GM19043 (cell line): ENCODE results near the gene GALP.
"Not testable (repeated sequence)": the region's sequence is repeated elsewhere in the genome, so short reads cannot be mapped to it uniquely, and the experiment has no call there.

ENCODE experiments used
- ATAC-seq: cut with Tn5 transposase; IDR thresholded peaks from one replicate; pipeline ENCODE4 v1.9.1; 2021; ENCODE audit warnings: low read depth; ENCODE audit not compliant: unreplicated experiment

GALP gene

DNA sequence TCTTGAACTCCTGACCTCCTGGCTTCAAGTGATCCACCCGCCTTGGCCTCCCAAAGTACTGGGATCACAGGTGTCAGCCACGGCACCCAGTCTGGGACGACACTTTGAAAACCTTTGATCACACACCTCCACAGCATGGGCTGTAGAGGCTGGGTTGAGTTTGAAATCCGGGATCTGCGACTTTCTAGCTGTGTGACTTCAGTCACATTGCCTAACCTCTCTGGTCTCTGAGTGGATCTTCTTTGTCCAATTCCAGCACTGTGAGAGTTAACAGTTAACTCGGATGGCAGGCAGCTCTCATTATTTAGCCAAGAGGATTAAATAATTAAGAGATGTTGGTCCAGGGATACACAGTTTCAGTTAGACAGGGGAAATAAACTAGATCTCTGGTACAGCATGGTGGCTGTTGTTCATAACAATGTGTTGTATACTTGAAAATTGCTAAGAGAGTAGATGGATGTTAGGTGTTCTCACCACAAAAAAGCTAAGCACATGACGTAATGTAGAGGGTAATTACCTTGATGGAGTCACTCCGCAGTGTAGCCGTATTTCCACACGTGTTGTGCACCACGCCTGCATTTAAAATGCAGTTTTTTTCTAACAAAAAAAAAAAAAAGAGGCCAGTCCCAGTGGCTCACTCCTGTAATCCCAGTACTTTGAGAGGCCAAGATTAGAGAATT, 1.9 kb downstream of the GALP start:
- no peak for ATAC-seq

- ATAC-seq: no peak
Measured at GRCh38 chr19:56189785-56190184, 14.0 kb downstream of the GALP start.

DNA sequence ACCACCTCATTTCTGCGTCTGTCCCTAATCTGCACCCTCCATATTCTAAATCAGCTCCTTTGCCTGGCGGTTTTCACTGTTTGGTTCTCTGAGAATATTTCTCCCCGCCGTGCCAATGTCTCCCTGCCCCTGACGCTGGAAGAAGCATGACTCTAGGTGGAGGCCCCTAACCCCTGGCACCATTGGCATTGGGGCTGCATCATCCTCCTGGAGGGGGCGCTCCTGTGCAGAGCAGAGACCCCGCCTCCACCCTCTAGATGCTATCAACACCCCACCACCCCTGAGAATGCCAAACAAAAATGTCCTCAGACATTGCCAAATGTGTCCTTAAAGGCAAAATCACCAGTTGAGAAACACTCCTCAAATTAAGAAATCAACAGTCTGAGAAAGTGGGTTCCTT, 15.3 kb downstream of the GALP start:
- no peak for ATAC-seq

DNA sequence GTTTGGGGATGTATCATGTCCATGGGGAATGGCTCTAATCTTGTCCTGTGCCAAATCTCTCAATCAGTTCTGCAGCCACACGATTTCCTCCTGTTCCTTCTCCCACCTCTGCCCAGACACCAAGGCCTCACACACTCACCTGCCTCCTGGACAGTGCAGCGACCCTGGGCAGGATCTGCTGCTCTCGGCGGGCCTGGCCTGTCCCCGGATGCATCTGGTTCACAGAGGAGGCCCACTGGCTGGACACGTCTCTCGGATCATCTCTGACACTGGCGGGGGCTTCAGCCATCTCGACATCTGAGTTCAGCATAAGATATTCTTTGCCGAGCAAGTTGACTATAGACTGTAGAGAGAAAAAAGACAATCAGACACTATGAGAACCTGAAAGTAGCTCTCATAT, 15.9 kb downstream of the GALP start:
- no peak for ATAC-seq

DNA sequence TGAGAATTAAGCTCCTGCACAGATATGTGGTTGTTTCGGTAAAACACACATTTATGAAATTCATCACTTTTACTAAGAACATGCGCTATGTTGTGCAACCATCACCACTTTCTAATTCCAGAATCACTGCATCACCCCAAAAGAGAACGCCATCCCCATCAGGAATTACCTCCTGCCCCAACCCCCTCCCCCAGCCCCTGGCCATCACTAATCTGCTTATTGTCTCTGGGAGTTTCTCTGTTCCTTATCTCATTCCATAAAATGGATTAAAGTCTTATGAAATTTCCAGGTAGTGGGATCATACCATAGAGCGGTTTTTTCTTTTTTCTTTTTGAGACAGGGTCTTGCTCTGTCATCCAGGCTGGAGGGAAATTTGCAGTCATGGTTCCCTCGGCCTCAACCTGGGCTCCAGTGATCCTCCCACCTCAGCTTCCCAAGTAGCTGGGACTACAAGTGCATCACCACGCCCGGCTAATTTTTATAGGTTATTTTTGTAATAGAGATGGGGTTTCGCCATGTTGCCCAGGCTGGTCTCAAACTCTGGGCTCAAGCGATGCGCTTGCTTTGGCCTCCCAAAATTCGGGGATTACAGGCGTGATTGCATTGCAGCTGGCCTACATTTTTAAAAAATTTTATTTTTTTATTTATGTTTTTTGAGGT, 18.3 kb downstream of the GALP start:
- ATAC-seq: no peak

DNA sequence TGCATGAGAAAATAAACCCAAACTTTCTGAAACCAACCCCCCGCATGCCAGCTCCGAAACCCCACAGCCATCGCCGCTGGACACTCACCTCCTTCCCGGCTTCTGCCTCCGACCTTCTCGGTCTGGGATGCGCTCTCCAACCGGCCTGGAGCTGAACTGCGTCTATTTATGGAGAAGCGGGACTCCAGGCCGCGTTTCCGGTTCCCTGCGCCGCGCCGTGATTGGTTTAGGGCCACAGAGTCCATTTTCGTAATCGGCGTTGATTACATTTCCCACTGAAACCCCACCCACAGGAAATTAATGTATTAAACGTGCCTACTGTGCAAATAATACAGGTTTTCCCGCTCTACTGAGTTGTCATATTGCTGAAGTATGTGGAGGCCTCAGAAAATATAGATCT, 21.8 kb downstream of the GALP start, which contains the start of gene ZSCAN5B:
Gene ZSCAN5B (minus strand): TSS at position 138 of the 400 bp plus-strand sequence. CDS start 4,731 bp downstream, outside the sequence.
- ATAC-seq: not testable (repeated sequence)

DNA sequence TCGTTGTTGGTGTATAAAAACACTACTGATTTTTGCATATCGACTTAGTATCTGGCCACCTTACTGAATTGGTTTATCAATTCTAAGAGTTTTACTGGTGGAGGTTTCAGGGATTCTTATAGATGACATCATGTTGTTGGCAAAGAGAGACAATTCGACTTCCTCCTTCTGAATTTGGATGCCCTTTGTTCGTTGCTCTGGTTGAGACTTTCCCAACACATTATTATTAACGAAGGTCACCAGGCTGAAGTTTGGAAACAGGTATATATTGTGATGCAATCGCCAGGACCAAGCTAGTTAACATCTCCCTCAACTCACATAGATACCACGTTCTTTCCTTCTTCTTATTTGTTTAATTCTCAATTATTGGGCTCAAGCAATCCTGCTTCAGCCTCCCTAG, 23.9 kb downstream of the GALP start:
- ATAC-seq: no peak

- no peak for ATAC-seq
Measured at GRCh38 chr19:56201973-56202372, 26.2 kb downstream of the GALP start, which contains the start of gene ZSCAN5C. Gene ZSCAN5C, plus strand, starts transcription at chr19:56202273. Its CDS starts 3,641 bp downstream, at chr19:56205914.

DNA sequence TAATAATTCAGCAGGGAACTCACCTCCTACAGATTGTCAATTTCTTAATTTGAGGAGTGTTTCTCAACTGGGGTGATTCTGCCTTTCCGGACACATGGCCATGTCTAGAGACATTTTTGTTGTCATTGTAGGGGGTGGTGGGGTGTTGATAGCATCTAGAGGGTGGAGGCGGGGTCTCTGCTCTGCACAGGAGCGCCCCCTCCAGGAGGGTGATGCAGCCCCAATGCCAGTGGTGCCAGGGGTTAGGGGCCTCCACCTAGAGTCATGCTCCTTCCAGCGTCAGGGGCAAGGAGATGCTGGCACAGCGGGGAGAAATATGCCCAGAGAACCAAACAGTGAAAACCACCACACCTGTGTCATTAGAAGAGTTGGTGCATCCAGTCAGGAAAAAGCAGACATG, 31.8 kb downstream of the GALP start:
- ATAC-seq: not testable (repeated sequence)

GRCh38 chr19:56209091-56209490, 33.3 kb downstream of the GALP start:
- no peak for ATAC-seq

GRCh38 chr19:56210036-56210435, 34.2 kb downstream of the GALP start:
- ATAC-seq: not testable (repeated sequence)

DNA sequence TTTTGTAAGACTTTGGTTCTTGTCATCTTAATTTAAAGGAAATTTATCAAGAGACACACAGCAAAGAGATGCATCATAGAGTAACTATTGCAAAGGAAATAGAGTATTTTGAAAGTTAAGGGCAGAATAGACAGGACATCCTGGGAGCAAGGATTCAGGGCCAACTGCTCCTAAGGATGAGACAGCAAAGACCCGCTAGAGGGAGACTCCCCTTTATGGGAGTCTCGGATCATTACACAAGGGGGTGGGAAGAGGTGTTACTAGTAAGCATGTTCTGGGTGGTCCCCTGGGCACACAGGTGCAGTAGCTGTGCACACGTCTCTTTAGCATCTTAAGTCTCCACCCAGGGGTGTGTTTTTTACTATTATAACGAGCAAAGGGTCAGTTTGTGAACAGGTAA, 35.9 kb downstream of the GALP start:
- ATAC-seq: no peak

GRCh38 chr19:56217039-56217949, 41.5 kb downstream of the GALP start:
- no peak for ATAC-seq

GRCh38 chr19:56218961-56219360, 43.2 kb downstream of the GALP start:
- ATAC-seq: no peak

DNA sequence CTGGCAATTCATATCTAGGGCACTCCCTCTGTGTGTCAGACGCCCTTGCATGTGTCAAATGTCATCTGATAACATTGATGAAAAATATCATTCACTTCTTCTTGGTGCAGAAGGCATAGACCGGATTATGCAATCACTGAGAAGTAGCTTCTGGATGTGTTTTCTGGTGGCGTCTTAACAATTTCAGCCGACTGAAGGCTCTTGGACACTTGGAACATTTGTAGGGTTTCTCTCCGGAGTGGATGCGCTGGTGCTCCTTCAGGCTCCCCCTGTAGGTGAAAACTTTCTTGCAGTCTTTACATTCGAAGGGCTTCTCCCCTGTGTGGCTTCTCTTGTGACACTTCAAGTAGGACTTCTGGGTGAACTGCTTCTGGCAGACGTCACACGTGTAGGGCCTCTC, 45.6 kb downstream of the GALP start:
- not testable (repeated sequence) for ATAC-seq

- ATAC-seq: no peak
Measured at GRCh38 chr19:56221851-56222250, 46.0 kb downstream of the GALP start.

GRCh38 chr19:56222901-56223300, 47.1 kb downstream of the GALP start:
- ATAC-seq: no peak

DNA sequence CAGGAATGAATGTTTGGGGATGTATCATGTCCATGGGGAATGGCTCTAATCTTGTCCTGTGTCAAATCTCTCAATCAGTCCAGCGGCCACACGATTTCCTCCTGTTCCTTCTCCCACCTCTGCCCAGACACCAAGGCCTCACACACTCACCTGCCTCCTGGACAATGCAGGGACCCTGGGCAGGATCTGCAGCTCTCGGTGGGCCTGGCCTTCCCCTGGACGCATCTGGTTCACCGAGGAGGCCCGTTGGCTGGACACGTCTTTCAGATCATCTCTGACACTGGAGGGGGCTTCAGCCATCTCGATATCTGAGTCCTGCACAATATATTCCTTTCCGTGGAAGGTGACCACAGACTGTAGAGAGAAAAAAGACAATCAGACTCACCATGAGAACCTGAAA, 47.7 kb downstream of the GALP start:
- ATAC-seq: no peak
